HepG2 (cell line): Measurements from ENCODE around the gene DGCR2. TPM values are rescaled to one million over a fixed set of nuclear protein-coding genes. Genes with fewer than 3 reads are reported as not detected.

Experiments
- ATAC-seq: fragments of 200-7000 bp; cut with Tn5 transposase; 3 replicates; pipeline ENCODE4 v1.9.1; 2020; ENCODE audit warnings: mild to moderate bottlenecking, moderate library complexity
- BruUV-seq: library from RNA; stranded (reverse); fragments of 400-500 nt; replicated peaks from 2 replicates; lab custom pipeline; 2021; lab: Mats Ljungman, UMichigan
- CTCF ChIA-PET: fragments of 300-600 bp; formaldehyde crosslinking; extraction: SDS; loops from one replicate; lab custom pipeline; 2021; ENCODE audit warnings: low total read pairs, inconsistent platforms, low intra/inter-chr PET ratio; lab: Yijun Ruan, JAX
- POLR2A ChIA-PET: fragments of 350-600 bp; sonication (Branson Sonifier 250); formaldehyde crosslinking; loops from one replicate; lab custom pipeline; 2020; ENCODE audit warnings: antibody characterized with exemption, inconsistent platforms; lab: Yijun Ruan, JAX
- DNase-seq: peaks from one replicate; pipeline ENCODE4 v3.0.0-alpha.2; 2015; ENCODE audit warnings: low spot score
- FAIRE-seq: peaks from 3 replicates; lab custom pipeline; 2011; peaks lifted over from hg19 to GRCh38; lab: Jason Lieb, UNC
- H2AFZ ChIP-seq: one replicate; pipeline ENCODE4 v1.6.1; 2011; ENCODE audit warnings: low read length, inconsistent platforms
- H3K27ac ChIP-seq: fragments of 300-600 bp; 3 replicates; pipeline ENCODE4 v1.8.0; 2011; ENCODE audit warnings: mixed run types, mild to moderate bottlenecking, mixed read lengths, low read length, inconsistent platforms; ENCODE audit not compliant: insufficient read depth; ENCODE audit errors: extremely low read length
- H3K27me3 ChIP-seq, 2 experiments: fragments of 200-600 bp in 1 of 2; 2 replicates in 1 of 2; 3 replicates in 1 of 2; pipeline versions ENCODE4 v1.6.0 to v1.8.0; 2011; ENCODE audit warnings: low read length in 2 of 2, mild to moderate bottlenecking in 2 of 2, moderate library complexity in 2 of 2, inconsistent platforms in 1 of 2; ENCODE audit not compliant: insufficient read depth in 2 of 2, control insufficient read depth in 1 of 2
- H3K36me3 ChIP-seq, 2 experiments: fragments of 200-600 bp in 1 of 2; replicated peaks in 1 of 2; 2 replicates in 1 of 2; 3 replicates in 1 of 2; pipeline versions ENCODE4 v1.5.1 to v1.8.0; 2011; ENCODE audit warnings: low read length in 2 of 2, inconsistent platforms in 1 of 2; ENCODE audit not compliant: insufficient read depth in 2 of 2, control insufficient read depth in 1 of 2
- H3K4me1 ChIP-seq: 2 replicates; pipeline ENCODE4 v1.5.1; 2012; ENCODE audit warnings: low read length, inconsistent platforms; ENCODE audit not compliant: insufficient read depth
- H3K4me2 ChIP-seq: 2 replicates; pipeline ENCODE4 v1.6.0; 2011; ENCODE audit warnings: low read depth, low read length, inconsistent platforms
- H3K4me3 ChIP-seq, 3 experiments: fragments of 200-600 bp in 1 of 3; sonication (generic), shearing (Covaris generic) in 1 of 3; replicated peaks in 1 of 3; 2 replicates each; pipeline ENCODE4 v1.5.1; 2011 to 2016; ENCODE audit warnings: low read length in 3 of 3, inconsistent platforms in 2 of 3, low read depth in 2 of 3, mild to moderate bottlenecking in 2 of 3, control low read depth in 1 of 3, mixed read lengths in 1 of 3; ENCODE audit not compliant: insufficient read depth in 1 of 3
- H3K79me2 ChIP-seq: one replicate; pipeline ENCODE4 v1.6.1; 2011; ENCODE audit warnings: low read length, inconsistent platforms; ENCODE audit not compliant: insufficient read depth
- H3K9ac ChIP-seq: 2 replicates; pipeline ENCODE4 v1.6.0; 2011; ENCODE audit warnings: mild to moderate bottlenecking, low read depth, low read length, inconsistent platforms; ENCODE audit not compliant: insufficient read depth
- H3K9me3 ChIP-seq: 2 replicates; pipeline ENCODE4 v1.5.1; 2012; ENCODE audit warnings: mild to moderate bottlenecking, low read length
- H4K20me1 ChIP-seq: 2 replicates; pipeline ENCODE4 v1.6.0; 2011; ENCODE audit warnings: inconsistent platforms, mild to moderate bottlenecking, low read length, moderate library complexity; ENCODE audit not compliant: insufficient read depth
- HDAC2 ChIP-seq: sonication (generic); formaldehyde crosslinking; IDR thresholded peaks from 2 replicates; pipeline ENCODE4 v1.4.0; 2020; ENCODE audit warnings: missing genetic modification reagents
- NR2F6 ChIP-seq, 2 experiments: IDR thresholded peaks; 2 replicates each; pipeline ENCODE4 v1.6.1; 2016; ENCODE audit warnings: antibody characterized with exemption in 1 of 2, mild to moderate bottlenecking in 1 of 2
- STAT5B ChIP-seq: sonication (generic); formaldehyde crosslinking; IDR thresholded peaks from 2 replicates; pipeline ENCODE4 v1.4.0; 2020; ENCODE audit warnings: missing genetic modification reagents
- TCF7L2 ChIP-seq: IDR thresholded peaks from 2 replicates; pipeline ENCODE4 v1.6.1; 2011; ENCODE audit warnings: mild to moderate bottlenecking, low read depth, low read length, moderate library complexity
- ZBTB42 ChIP-seq: sonication (generic); formaldehyde crosslinking; IDR thresholded peaks from 2 replicates; pipeline ENCODE4 v1.5.0; 2020; ENCODE audit warnings: mild to moderate bottlenecking, missing genetic modification reagents
- ZFYVE20 ChIP-seq: sonication (generic); formaldehyde crosslinking; IDR thresholded peaks from 2 replicates; pipeline ENCODE4 v1.8.0; 2023; ENCODE audit warnings: low read depth, mild to moderate bottlenecking, moderate library complexity, missing genetic modification reagents, borderline replicate concordance
- ZGPAT ChIP-seq: IDR thresholded peaks from 2 replicates; pipeline ENCODE4 v1.6.1; 2016; ENCODE audit warnings: mild to moderate bottlenecking
- ZNF138 ChIP-seq: sonication (generic); formaldehyde crosslinking; IDR thresholded peaks from 2 replicates; pipeline ENCODE4 v1.5.0; 2020; ENCODE audit warnings: mild to moderate bottlenecking, low read depth, missing genetic modification reagents
- WGBS: methylation state at CpG from one replicate; pipeline ENCODE4 v1.1.6; 2017; ENCODE audit warnings: low lambda C conversion rate; 5-methylcytosine and 5-hydroxymethylcytosine counted together
- in situ Hi-C: cut with HindIII; loops from 2 replicates; pipeline ENCODE4 v1.10.0; 2017; ENCODE audit warnings: low pct_unique_long_range_greater_than_20kb; ENCODE audit not compliant: extremely low pct_ligation_motif_present
- intact Hi-C: fragments of 100-400 bp; cut with micrococcal nuclease; formaldehyde crosslinking; loops from one replicate; pipeline ENCODE4 v1.10.0; 2022; ENCODE audit not compliant: unreplicated experiment
- polyA plus RNA-seq, 8 experiments: library from polyadenylated mRNA; depleted of rRNA in 3 of 8; stranded (reverse) in 7 of 8; unstranded in 1 of 8; fragments of >200 nt; fragmentation: Illumina TruSeq in 4 of 8; extraction: Trizol in 4 of 8; gene quantifications; 2 replicates each; pipeline versions ENCODE4 v1.2.1 to v1.2.3, GENCODE V29; 2011 to 2016; ENCODE audit warnings: low read depth in 4 of 8, missing spikeins in 1 of 8, mixed read lengths in 1 of 8; ENCODE audit not compliant: insufficient read depth in 1 of 8
- total RNA-seq, 5 experiments: library from RNA; depleted of rRNA; stranded (reverse); fragments of >200 nt; fragmentation: Illumina TruSeq; extraction: Trizol; gene quantifications; 2 replicates each; pipeline ENCODE4 v1.2.3, GENCODE V29; 2016; ENCODE audit warnings: low read depth in 1 of 5

DGCR2 gene
- total and polyA plus RNA-seq, 2 of the 13 experiments (the other 11 are each of a cell fraction or from before 2014, with no cell fraction given): 23.1 to 35.3 TPM

- BruUV-seq: no TSS peak
- peaks cover 17% of the 10 kb centered on the region for H3K4me1 ChIP-seq
- H3K79me2 ChIP-seq: no peaks in the 10 kb centered on the region
- ATAC-seq: no peak
- no peak overlapping the region for H3K9ac ChIP-seq
- no peak overlapping the region for H3K4me3 ChIP-seq
- no peaks in the 10 kb centered on the region for H3K9me3 ChIP-seq
- no peaks in the 10 kb centered on the region for H4K20me1 ChIP-seq
- H3K27me3 ChIP-seq: peaks cover 2 to 37% of the 10 kb centered on the region in 2 experiments; a peak in 4 of 5 replicates
- no peak for DNase-seq
- no peak overlapping the region for H2AFZ ChIP-seq
- in situ Hi-C loops (no loop called here), intact Hi-C loops (no loop called here)
- no peak for FAIRE-seq
- TF ChIP-seq ZBTB42 (CRISPR knock-in tag): no peak
- TF ChIP-seq ZFYVE20 (CRISPR knock-in tag): no peak
- TF ChIP-seq HDAC2 (CRISPR knock-in tag): no peak
- TF ChIP-seq ZNF138 (CRISPR knock-in tag): no peak
- TF ChIP-seq STAT5B: no peak
- TF ChIP-seq TCF7L2: no peak
- TF ChIP-seq NR2F6 (IDR thresholded peaks at IDR 0.05): no peak
- TF ChIP-seq NR2F6 (CRISPR knock-in tag; IDR thresholded peaks at IDR 0.05): no peak
- no peak for TF ChIP-seq ZGPAT (CRISPR knock-in tag)
- H3K36me3 ChIP-seq: peaks cover 6 to 12% of the 10 kb centered on the region in 2 experiments; a peak in 4 of 5 replicates
- H3K4me2 ChIP-seq: no peak overlapping the region
- CTCF ChIA-PET: no interaction called here
- no peak overlapping the region for H3K27ac ChIP-seq
- POLR2A ChIA-PET: no interaction called here
- WGBS: 22% methylated on average over 2 of the region's 8 CpGs
These were observed 7.7 kb upstream of the DGCR2 start for GRCh38 chr22:19129871-19130270.
